Activated naive CD8-positive, alpha-beta T cell treated with anti-CD3 and anti-CD28 coated beads, Interleukin-2, amount 10 ng/mL, durations not matched to agents 7 days and 5 days (primary cell): Measurements from ENCODE around the gene KLHL29. TPM values are rescaled to one million over a fixed set of nuclear protein-coding genes. Genes with fewer than 3 reads are reported as not detected.

Source experiments
- ATAC-seq: fragments of 150-1000 bp; cut with Tn5 transposase; one replicate; pipeline ENCODE4 v1.10.0; 2021; ENCODE audit warnings: low read depth, moderate library complexity
- POLR2A ChIA-PET: fragments of 350-600 bp; sonication (Branson Sonifier 250); formaldehyde crosslinking; loops from one replicate; lab custom pipeline; 2021; ENCODE audit warnings: antibody characterized with exemption; lab: Charles Lee
- DNase-seq: peaks from one replicate; pipeline ENCODE4 v3.0.0; 2021
- H3K27ac Mint-ChIP-seq: one replicate; pipeline ENCODE4 v1.8.0; 2022; ENCODE audit warnings: mild to moderate bottlenecking, mixed read lengths
- H3K27me3 Mint-ChIP-seq: one replicate; pipeline ENCODE4 v1.8.0; 2022; ENCODE audit warnings: mild to moderate bottlenecking, moderate library complexity, mixed read lengths
- H3K36me3 Mint-ChIP-seq: one replicate; pipeline ENCODE4 v1.8.0; 2021; ENCODE audit warnings: mild to moderate bottlenecking, mixed read lengths
- H3K4me1 Mint-ChIP-seq: one replicate; pipeline ENCODE4 v1.8.0; 2021; ENCODE audit warnings: mixed read lengths
- H3K4me3 Mint-ChIP-seq: one replicate; pipeline ENCODE4 v1.8.0; 2022; ENCODE audit warnings: mild to moderate bottlenecking, moderate library complexity, mixed read lengths
- H3K9me3 Mint-ChIP-seq: one replicate; pipeline ENCODE4 v1.8.0; 2021; ENCODE audit warnings: mixed read lengths
- total RNA-seq, 2 experiments: library from RNA; stranded (reverse); gene quantifications; one replicate each; pipeline ENCODE4 v1.2.3, GENCODE V29; 2021

Gene KLHL29
- total RNA-seq, 2 experiments from 2014 or later: 1.6 to 1.7 TPM

- H3K4me3 Mint-ChIP-seq: no peak overlapping the region
Observed at GRCh38 chr2:23423873-23424680, 39.1 kb downstream of the KLHL29 start.

DNA sequence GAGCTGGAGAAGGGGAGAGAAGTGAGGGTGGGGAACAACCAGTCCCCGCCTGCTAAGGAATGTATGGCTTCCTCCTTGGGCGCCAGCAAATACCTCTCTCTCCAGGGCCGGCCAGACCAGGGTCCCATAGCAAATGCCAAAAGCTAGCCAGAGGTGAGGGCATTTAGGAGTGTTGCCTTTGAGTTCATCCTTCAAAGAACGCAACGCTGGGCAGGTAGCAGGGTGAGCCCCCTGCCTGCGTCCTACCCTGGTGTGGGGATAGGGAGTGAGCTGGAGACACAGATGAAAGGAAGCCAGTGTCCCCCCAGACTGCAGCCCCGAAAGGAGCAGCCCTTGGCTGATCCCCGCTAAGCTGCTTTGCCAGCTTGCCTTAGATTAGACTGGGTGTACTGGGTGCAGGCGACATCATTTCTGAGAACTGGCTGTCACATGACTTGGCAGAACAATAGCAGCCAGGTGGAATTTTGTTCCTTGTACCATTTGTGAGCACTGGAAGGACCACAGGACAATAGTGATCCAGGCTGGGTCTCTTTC lies 40.4 kb downstream of the KLHL29 start:
- no peak for DNase-seq

More at GRCh38 chr2:23423873-23424680, 39.1 kb downstream of the KLHL29 start:
- POLR2A ChIA-PET: no interaction called here
- Mint-ChIP-seq H3K27me3 (peaks cover 2% of the 10 kb centered on the region), H3K36me3 (no peaks in the 10 kb centered on the region), H3K4me1 (no peaks in the 10 kb centered on the region), H3K9me3 (no peaks in the 10 kb centered on the region), H3K27ac (no peak overlapping the region)
- ATAC-seq: no peak
- no peak for DNase-seq

GRCh38 chr2:23425885-23426262 lies 40.9 kb downstream of the KLHL29 start:
- no peak overlapping the region for H3K4me3 Mint-ChIP-seq
- peaks cover 2% of the 10 kb centered on the region for H3K27me3 Mint-ChIP-seq
- H3K4me1 Mint-ChIP-seq: no peaks in the 10 kb centered on the region
- POLR2A ChIA-PET: no interaction called here
- no peaks in the 10 kb centered on the region for H3K36me3 Mint-ChIP-seq
- DNase-seq (no peak), ATAC-seq (no peak)
- H3K27ac Mint-ChIP-seq: no peak overlapping the region
- no peaks in the 10 kb centered on the region for H3K9me3 Mint-ChIP-seq

More for the DNA sequence above, 40.4 kb downstream of the KLHL29 start:
- Mint-ChIP-seq H3K27me3 (peaks cover 2% of the 10 kb centered on the region), H3K36me3 (no peaks in the 10 kb centered on the region), H3K27ac (no peak overlapping the region), H3K4me1 (no peaks in the 10 kb centered on the region), H3K9me3 (no peaks in the 10 kb centered on the region), H3K4me3 (no peak overlapping the region)
- POLR2A ChIA-PET: no interaction called here
- no peak for ATAC-seq

DNA sequence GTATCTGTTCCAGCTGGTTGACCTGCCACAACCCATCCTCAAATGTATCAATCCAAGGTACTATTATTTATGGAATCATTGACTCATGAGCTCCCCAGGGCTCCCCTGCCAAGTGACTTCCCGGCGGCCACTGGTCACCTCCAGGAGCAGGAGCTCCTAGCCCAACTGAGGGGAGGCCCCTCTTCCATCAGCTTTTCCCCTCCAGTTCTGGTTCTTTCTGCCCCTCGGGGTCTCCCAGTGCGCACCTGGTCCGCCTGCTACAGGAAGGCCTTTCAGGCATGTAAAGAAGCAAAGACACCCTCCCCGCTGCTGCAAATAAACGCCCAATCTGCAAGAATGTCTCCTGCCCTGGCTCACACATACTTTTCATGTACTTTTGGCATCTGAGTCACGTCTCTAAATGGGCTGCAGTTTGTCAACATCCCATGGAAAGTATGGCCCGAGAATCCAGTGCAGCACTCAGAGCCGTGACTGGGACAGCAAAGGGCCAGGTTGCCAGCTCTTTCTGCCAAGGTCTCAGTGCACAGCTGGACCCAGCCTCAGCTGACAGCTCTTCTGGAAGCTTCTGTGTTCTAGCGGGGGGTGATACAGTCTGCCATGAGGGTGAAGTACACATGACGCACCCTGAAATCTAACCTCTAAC lies 41.4 kb downstream of the KLHL29 start:
- POLR2A ChIA-PET: no interaction called here
- H3K9me3 Mint-ChIP-seq: no peaks in the 10 kb centered on the region
- H3K4me1 Mint-ChIP-seq: no peaks in the 10 kb centered on the region
- peaks cover 2% of the 10 kb centered on the region for H3K27me3 Mint-ChIP-seq
- DNase-seq: no peak
- no peaks in the 10 kb centered on the region for H3K36me3 Mint-ChIP-seq
- no peak overlapping the region for H3K4me3 Mint-ChIP-seq
- no peak for ATAC-seq
- no peak overlapping the region for H3K27ac Mint-ChIP-seq

DNA sequence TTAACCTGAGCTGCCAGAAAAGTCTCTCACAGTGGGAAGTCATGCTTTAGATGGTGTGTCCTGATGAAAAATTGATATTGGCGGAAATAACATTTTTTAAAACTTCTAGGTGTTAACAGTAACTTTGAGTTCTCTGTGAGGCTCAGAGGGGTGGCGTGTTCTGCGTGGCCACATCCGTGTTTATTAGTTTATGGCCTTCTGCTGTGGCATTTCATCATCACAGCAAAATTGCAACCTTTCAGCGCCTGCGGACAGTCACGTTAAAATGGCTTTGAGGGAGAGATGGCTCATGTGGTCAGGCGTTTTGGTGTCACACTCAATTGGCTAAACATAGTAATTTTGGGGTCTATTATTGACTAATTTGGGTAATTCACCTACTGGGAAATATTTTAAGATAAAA lies 42.4 kb downstream of the KLHL29 start:
- Mint-ChIP-seq H3K36me3 (no peaks in the 10 kb centered on the region), H3K9me3 (no peaks in the 10 kb centered on the region), H3K4me3 (no peak overlapping the region), H3K27ac (no peak overlapping the region), H3K4me1 (no peaks in the 10 kb centered on the region), H3K27me3 (peaks cover 4% of the 10 kb centered on the region)
- ATAC-seq (no peak), DNase-seq (no peak)
- POLR2A ChIA-PET: no interaction called here

GRCh38 chr2:23427976-23428375 lies 43.0 kb downstream of the KLHL29 start:
- H3K4me1 Mint-ChIP-seq: no peaks in the 10 kb centered on the region

GRCh38 chr2:23429036-23429435 lies 44.1 kb downstream of the KLHL29 start:
- Mint-ChIP-seq H3K36me3 (no peaks in the 10 kb centered on the region), H3K4me3 (no peak overlapping the region), H3K9me3 (no peaks in the 10 kb centered on the region), H3K4me1 (no peaks in the 10 kb centered on the region), H3K27ac (no peak overlapping the region), H3K27me3 (peaks cover 6% of the 10 kb centered on the region)
- POLR2A ChIA-PET: no interaction called here
- ATAC-seq (no peak), DNase-seq (no peak)

More at GRCh38 chr2:23427976-23428375, 43.0 kb downstream of the KLHL29 start:
- Mint-ChIP-seq H3K27ac (no peak overlapping the region), H3K9me3 (no peaks in the 10 kb centered on the region), H3K4me3 (no peak overlapping the region), H3K36me3 (no peaks in the 10 kb centered on the region), H3K27me3 (peaks cover 6% of the 10 kb centered on the region)
- ATAC-seq (no peak), DNase-seq (no peak)
- POLR2A ChIA-PET: no interaction called here

- Mint-ChIP-seq H3K27me3 (peaks cover 10% of the 10 kb centered on the region), H3K4me3 (no peak overlapping the region), H3K27ac (no peak overlapping the region), H3K36me3 (no peaks in the 10 kb centered on the region), H3K4me1 (no peaks in the 10 kb centered on the region), H3K9me3 (no peaks in the 10 kb centered on the region)
- no peak for DNase-seq
- ATAC-seq: no peak
- POLR2A ChIA-PET: no interaction called here
Observed at GRCh38 chr2:23430263-23430662, 45.3 kb downstream of the KLHL29 start.

- DNase-seq: no peak
- no peaks in the 10 kb centered on the region for H3K36me3 Mint-ChIP-seq
- H3K27me3 Mint-ChIP-seq: peaks cover 26% of the 10 kb centered on the region
- H3K9me3 Mint-ChIP-seq: no peaks in the 10 kb centered on the region
- peaks cover 10% of the 10 kb centered on the region for H3K4me1 Mint-ChIP-seq
- H3K27ac Mint-ChIP-seq: peak overlapping the region; percentile 11
- no peak for ATAC-seq
- POLR2A ChIA-PET: interaction anchor here (0.5 kb wide), 1 partner anchor 37 kb away, joined by 4 read pairs; no protein-coding TSS in a partner anchor
- H3K4me3 Mint-ChIP-seq: no peak overlapping the region
Observed at GRCh38 chr2:23432531-23432930, 47.6 kb downstream of the KLHL29 start.

DNA sequence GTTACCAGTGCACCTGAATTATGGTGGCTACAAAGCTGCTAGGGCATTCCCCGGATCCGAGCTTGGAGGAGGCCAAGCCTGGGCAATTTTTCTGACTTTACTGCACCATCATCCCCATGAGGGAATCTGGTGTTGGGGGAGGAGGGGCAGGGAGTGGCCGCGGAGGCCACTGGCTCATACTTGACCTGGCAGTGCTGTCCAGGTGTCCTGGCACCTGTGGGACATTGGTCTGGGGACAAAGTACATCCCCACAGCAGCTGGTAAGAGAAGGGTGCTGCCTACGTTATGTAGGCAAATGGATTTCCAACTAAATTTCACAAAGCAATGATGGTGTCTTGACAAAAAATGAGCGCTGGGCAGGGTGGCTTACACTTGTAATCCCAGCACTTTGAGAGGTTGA lies 48.3 kb downstream of the KLHL29 start:
- H3K36me3 Mint-ChIP-seq: no peaks in the 10 kb centered on the region
- no peak overlapping the region for H3K27ac Mint-ChIP-seq
- H3K4me3 Mint-ChIP-seq: no peak overlapping the region
- DNase-seq: no peak
- ATAC-seq: no peak
- peaks cover 10% of the 10 kb centered on the region for H3K4me1 Mint-ChIP-seq
- H3K9me3 Mint-ChIP-seq: no peaks in the 10 kb centered on the region
- peaks cover 29% of the 10 kb centered on the region for H3K27me3 Mint-ChIP-seq
- POLR2A ChIA-PET: no interaction called here

DNA sequence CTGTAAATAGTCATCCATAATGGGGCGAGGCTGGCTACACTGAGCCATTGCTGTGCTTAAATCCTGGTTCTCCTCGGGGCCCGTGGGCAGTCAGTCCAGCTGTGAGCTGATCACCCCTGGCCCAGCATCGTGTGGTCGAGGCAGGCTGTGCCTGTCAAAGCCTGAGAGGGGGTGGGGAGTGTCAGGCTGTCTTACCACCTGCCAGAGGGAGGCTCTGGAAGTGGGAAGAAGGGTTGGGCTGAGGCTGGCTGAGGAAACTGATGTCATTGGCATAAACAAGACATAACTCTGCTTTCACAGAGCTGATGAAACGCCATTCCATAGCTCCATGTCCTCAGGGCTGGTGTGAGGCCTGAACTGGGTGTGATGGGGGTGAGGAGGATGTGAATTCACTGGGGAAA lies 49.7 kb downstream of the KLHL29 start:
- POLR2A ChIA-PET: no interaction called here
- ATAC-seq (no peak), DNase-seq (no peak)
- H3K27ac Mint-ChIP-seq: no peak overlapping the region
- no peaks in the 10 kb centered on the region for H3K9me3 Mint-ChIP-seq
- H3K4me1 Mint-ChIP-seq: peaks cover 10% of the 10 kb centered on the region
- H3K4me3 Mint-ChIP-seq: no peak overlapping the region
- H3K27me3 Mint-ChIP-seq: peaks cover 29% of the 10 kb centered on the region
- H3K36me3 Mint-ChIP-seq: no peaks in the 10 kb centered on the region

DNA sequence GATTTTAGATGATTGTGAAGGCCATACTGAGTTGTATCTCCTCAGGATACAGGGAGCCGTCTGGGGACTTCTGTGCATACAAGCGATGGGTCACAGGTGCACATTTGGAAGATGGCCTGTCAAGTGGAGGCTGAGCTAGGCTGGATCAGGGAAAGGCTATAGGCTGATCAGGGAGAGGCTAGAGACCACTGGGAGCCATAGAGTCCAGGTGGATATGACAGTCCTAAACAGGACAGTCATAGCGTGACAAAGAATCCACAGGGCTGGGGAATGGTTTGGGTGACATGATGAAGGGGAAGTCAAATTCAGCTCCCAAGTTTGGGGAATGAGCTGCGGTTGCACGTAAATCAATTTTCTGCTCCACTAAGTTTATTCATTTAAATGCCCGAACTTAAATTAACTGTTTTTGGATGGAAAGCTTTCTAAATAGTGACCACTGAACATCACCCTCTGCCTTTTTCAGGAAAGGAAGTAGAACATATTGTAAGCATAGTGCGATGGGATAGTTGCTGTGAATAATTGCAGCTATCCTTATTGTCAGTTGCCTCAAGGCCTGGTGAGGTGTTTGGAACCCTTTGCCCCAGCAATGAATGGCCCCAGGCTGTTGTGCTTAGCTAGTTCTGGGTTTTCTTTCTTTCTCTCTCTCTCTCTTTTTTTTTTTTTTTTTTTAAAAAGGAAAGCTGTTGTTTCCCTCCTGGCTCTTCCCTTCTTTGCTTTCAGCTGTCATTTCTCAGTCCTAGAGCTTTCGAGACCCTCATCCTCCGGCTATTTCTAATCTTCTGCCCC lies 50.5 kb downstream of the KLHL29 start:
- H3K9me3 Mint-ChIP-seq: no peaks in the 10 kb centered on the region
- no peak for DNase-seq
- no peak overlapping the region for H3K27ac Mint-ChIP-seq
- no peak for ATAC-seq
- H3K4me1 Mint-ChIP-seq: peaks cover 10% of the 10 kb centered on the region
- H3K27me3 Mint-ChIP-seq: peaks cover 32% of the 10 kb centered on the region
- H3K36me3 Mint-ChIP-seq: no peaks in the 10 kb centered on the region
- H3K4me3 Mint-ChIP-seq: no peak overlapping the region
- POLR2A ChIA-PET: no interaction called here
